ENCODE results near the gene FBXW2.
A peak's percentile ranks its signal among the peaks of the same experiment; 100 is the strongest.

- TF ChIP-seq CTCF (IDR thresholded peaks at IDR 0.05) (no peak), POLR2A (IDR thresholded peaks at IDR 0.05) (peak in 1 of 4 donors; percentile 1)
Observed at GRCh38 chr9:120730654-120731514, 62.3 kb downstream of the FBXW2 start.

Measured in upper lobe of left lung (tissue), 4 donors.